Esophagus squamous epithelium (tissue), 5 donors: Measurements from ENCODE around the gene THOC6. TPM values are rescaled to one million over a fixed set of nuclear protein-coding genes. Genes with fewer than 3 reads are reported as not detected.

ENCODE experiments used
- DNase-seq: peaks from one replicate; lab custom pipeline; 2025; lab: John Stamatoyannopoulos, UW
- H3K27ac ChIP-seq, 4 donors: fragments of 200-600 bp; sonication (generic); one replicate each; pipeline ENCODE4 v1.5.1; 2016 to 2019; ENCODE audit warnings: mild to moderate bottlenecking in 1 of 4
- H3K27me3 ChIP-seq, 4 donors: fragments of 200-600 bp; sonication (generic); 1 replicate in 3 of 4; 2 replicates in 1 of 4; pipeline versions ENCODE4 v1.5.1 to v1.6.0; 2017 to 2021; ENCODE audit warnings: antibody characterized with exemption in 1 of 4
- H3K36me3 ChIP-seq, 3 donors: fragments of 200-600 bp; sonication (generic); one replicate each; pipeline ENCODE4 v1.5.1; 2016 to 2019
- H3K4me1 ChIP-seq, 3 donors: fragments of 200-600 bp; sonication (generic); one replicate each; pipeline ENCODE4 v1.5.1; 2017 to 2019
- H3K4me3 ChIP-seq, 4 donors: fragments of 200-600 bp; sonication (generic); 1 replicate in 3 of 4; 2 replicates in 1 of 4; pipeline ENCODE4 v1.5.1; 2016 to 2019; ENCODE audit warnings: mild to moderate bottlenecking in 2 of 4, moderate library complexity in 1 of 4
- H3K9me3 ChIP-seq, 3 donors: fragments of 200-600 bp; sonication (generic); one replicate each; pipeline ENCODE4 v1.5.1; 2016 to 2019
- CTCF ChIP-seq, 6 experiments: fragments of 450-650 bp in 4 of 6; fragments of 200-600 bp in 2 of 6; sonication (generic) in 2 of 6; IDR thresholded peaks; one replicate each; pipeline ENCODE4 v1.5.1; 2016 to 2019; ENCODE audit warnings: antibody characterized with exemption in 6 of 6, mild to moderate bottlenecking in 4 of 6, moderate library complexity in 4 of 6
- POLR2A ChIP-seq, 4 donors: fragments of 450-650 bp; IDR thresholded peaks; one replicate each; pipeline ENCODE4 v1.6.1; 2017; ENCODE audit warnings: antibody characterized with exemption in 4 of 4, mild to moderate bottlenecking in 4 of 4, moderate library complexity in 3 of 4
- WGBS, 2 donors: methylation state at CpG; one replicate each; pipeline ENCODE4 v1.1.5; 2018; 5-methylcytosine and 5-hydroxymethylcytosine counted together
- intact Hi-C: fragments of 100-400 bp; cut with DNase I; formaldehyde crosslinking; loops from one replicate; pipeline ENCODE4 v1.15.0; 2022
- total RNA-seq, 4 donors: library from RNA; depleted of rRNA; stranded (reverse); fragments of >200 nt; gene quantifications; one replicate each; pipeline ENCODE4 v1.1.0, GENCODE V29; 2016
- donor health status: DM: yes; HTN: yes; CAD: no.

The THOC6 gene
- total RNA-seq, 4 donors from 2014 or later, result 17.4 to 27.9 (median 25.8) TPM

- no peak overlapping the region for H3K4me3 ChIP-seq
- TF ChIP-seq CTCF (IDR thresholded peaks at IDR 0.05) (no peak), POLR2A (IDR thresholded peaks at IDR 0.05) (no peak)
- peaks cover 0 to 47% (median 6%) of the 10 kb centered on the region in 3 donors for H3K4me1 ChIP-seq
- no peaks in the 10 kb centered on the region for H3K9me3 ChIP-seq
- no peak for DNase-seq
- no peak overlapping the region for H3K27ac ChIP-seq
- H3K36me3 ChIP-seq, result peaks cover 0 to 2% (median 0%) of the 10 kb centered on the region in 3 donors
- intact Hi-C loops, result no loop called here
- H3K27me3 ChIP-seq, result peaks cover 0 to 100% (median 15%) of the 10 kb centered on the region in 4 donors
- 88% methylated on average over 5 of the region's 5 CpGs; no CpG with 5 or more reads in 1 of the 2 donors for WGBS, 2 donors
These were observed 15.1 kb downstream of the THOC6 start for GRCh38 chr16:3038896-3039295.

- no peaks in the 10 kb centered on the region for H3K36me3 ChIP-seq
- DNase-seq, result no peak
- H3K4me1 ChIP-seq, result peaks cover 17 to 41% (median 21%) of the 10 kb centered on the region in 3 donors
- intact Hi-C loops, result no loop called here
- peaks cover 6 to 100% (median 18%) of the 10 kb centered on the region in 4 donors for H3K27me3 ChIP-seq
- H3K9me3 ChIP-seq, result no peaks in the 10 kb centered on the region
- H3K27ac ChIP-seq, result no peak overlapping the region
- 76 to 80% methylated on average over 3 of the region's 3 CpGs for WGBS, 2 donors
- TF ChIP-seq CTCF (IDR thresholded peaks at IDR 0.05) (no peak), POLR2A (IDR thresholded peaks at IDR 0.05) (no peak)
- no peak overlapping the region for H3K4me3 ChIP-seq
These were observed 18.5 kb downstream of the THOC6 start for GRCh38 chr16:3042376-3042775.

- H3K4me1 ChIP-seq, result peaks cover 17 to 25% (median 21%) of the 10 kb centered on the region in 3 donors
- no peaks in the 10 kb centered on the region for H3K36me3 ChIP-seq
- WGBS, 2 donors, result 84 to 89% methylated on average over 6 of the region's 6 CpGs
- DNase-seq, result no peak
- intact Hi-C loops, result no loop called here
- H3K9me3 ChIP-seq, result no peaks in the 10 kb centered on the region
- no peak overlapping the region for H3K4me3 ChIP-seq
- peaks cover 8 to 100% (median 19%) of the 10 kb centered on the region in 4 donors for H3K27me3 ChIP-seq
- no peak overlapping the region for H3K27ac ChIP-seq
- TF ChIP-seq POLR2A (IDR thresholded peaks at IDR 0.05), result no peak
- no peak for TF ChIP-seq CTCF (IDR thresholded peaks at IDR 0.05)
These were observed 20.9 kb downstream of the THOC6 start for GRCh38 chr16:3044708-3045107.

- TF ChIP-seq CTCF (IDR thresholded peaks at IDR 0.05) (no peak), POLR2A (IDR thresholded peaks at IDR 0.05) (no peak)
- peak within 1 kb of the TSS in 1 of 4 donors; percentile 23 for H3K27ac ChIP-seq
- intact Hi-C loops, result no loop called here
These were observed 22.2 kb downstream of the THOC6 start, which contains the start of gene MMP25 for GRCh38 chr16:3045758-3046640. Gene MMP25, plus strand, starts transcription at chr16:3046561. Its CDS starts 357 bp downstream, at chr16:3046918.

More at GRCh38 chr16:3045758-3046640, 22.2 kb downstream of the THOC6 start, which contains the start of gene MMP25:
- peaks cover 8 to 100% (median 19%) of the 10 kb centered on the region in 4 donors for H3K27me3 ChIP-seq
- no peaks in the 10 kb centered on the region for H3K36me3 ChIP-seq
- H3K4me1 ChIP-seq, result peaks cover 17 to 25% (median 21%) of the 10 kb centered on the region in 3 donors
- peak within 1 kb of the TSS; percentile 20 to 60 (median 46) for H3K4me3 ChIP-seq
- DNase-seq, result no peak
- no peaks in the 10 kb centered on the region for H3K9me3 ChIP-seq
- 0% methylated on average over 1 to 6 of the region's 86 CpGs for WGBS, 2 donors
